HCT116 (cell line): ENCODE results near the gene NDUFS7.

Experiments used
- CBX3 ChIP-seq: IDR thresholded peaks from 2 replicates; pipeline ENCODE4 v1.6.1; 2012; ENCODE audit warnings: low read depth
- CEBPB ChIP-seq: IDR thresholded peaks from 2 replicates; pipeline ENCODE4 v1.6.1; 2012; ENCODE audit warnings: low read depth
- CTCF ChIP-seq, 3 experiments: fragments of 200-600 bp in 1 of 3; sonication (generic) in 1 of 3; IDR thresholded peaks in 2 of 3; conservative IDR thresholded peaks in 1 of 3; 2 replicates each; pipeline ENCODE4 v1.5.1; 2012 to 2017; ENCODE audit warnings: low read depth in 2 of 3, low read length in 2 of 3, antibody characterized with exemption in 1 of 3, borderline replicate concordance in 1 of 3, control low read depth in 1 of 3, mild to moderate bottlenecking in 1 of 3, mixed read lengths in 1 of 3, mixed run types in 1 of 3, moderate library complexity in 1 of 3; ENCODE audit not compliant: insufficient read depth in 1 of 3
- EZH2 ChIP-seq: fragments of 200-600 bp; sonication (generic); IDR thresholded peaks from 2 replicates; pipeline ENCODE4 v1.6.1; 2017; ENCODE audit warnings: antibody characterized with exemption, mixed run types
- EZH2phosphoT487 ChIP-seq: fragments of 200-600 bp; IDR thresholded peaks from 2 replicates; pipeline ENCODE4 v1.6.1; 2018; ENCODE audit warnings: antibody characterized with exemption, borderline replicate concordance
- FOSL1 ChIP-seq: IDR thresholded peaks from 2 replicates; pipeline ENCODE4 v1.6.1; 2012; ENCODE audit warnings: low read depth
- JUND ChIP-seq: IDR thresholded peaks from 2 replicates; pipeline ENCODE4 v1.6.1; 2012
- POLR2A ChIP-seq: IDR thresholded peaks from 2 replicates; pipeline ENCODE4 v1.7.0; 2011; ENCODE audit warnings: borderline replicate concordance; ENCODE audit not compliant: insufficient read depth, insufficient read length; ENCODE audit errors: extremely low read depth
- POLR2AphosphoS5 ChIP-seq: IDR thresholded peaks from 2 replicates; pipeline ENCODE4 v1.6.1; 2011; ENCODE audit warnings: mild to moderate bottlenecking, low read depth, low read length, moderate library complexity
- SP1 ChIP-seq: IDR thresholded peaks from 2 replicates; pipeline ENCODE4 v1.6.1; 2012; ENCODE audit warnings: low read depth
- TCF7L2 ChIP-seq: IDR thresholded peaks from 2 replicates; pipeline ENCODE4 v1.7.0; 2011; ENCODE audit warnings: borderline replicate concordance, inconsistent platforms; ENCODE audit not compliant: insufficient read depth, insufficient read length; ENCODE audit errors: extremely low read depth
- YY1 ChIP-seq: IDR thresholded peaks from 2 replicates; pipeline ENCODE4 v1.6.1; 2011; ENCODE audit warnings: low read length, low read depth, moderate library complexity, mild to moderate bottlenecking; ENCODE audit not compliant: insufficient replicate concordance; ENCODE audit errors: extremely low read depth
- ZNF274 ChIP-seq: fragments of 200-500 bp; sonication (Bioruptor generic); IDR thresholded peaks from 2 replicates; pipeline ENCODE4 v1.6.1; 2014; ENCODE audit warnings: mild to moderate bottlenecking, low read depth, low read length, inconsistent platforms

GRCh38 chr19:1425902-1426301 is 42.2 kb downstream of the NDUFS7 start:
- TF ChIP-seq EZH2phosphoT487 = no peak
- TF ChIP-seq CTCF (IDR thresholded peaks at IDR 0.05 in 2 of 3, conservative IDR thresholded peaks at IDR 0.05 in 1 of 3; ENCODE audit: borderline replicate concordance in 1 of 3, insufficient read depth in 1 of 3, low read depth in 2 of 3, low read length in 2 of 3) = no peak
- TF ChIP-seq TCF7L2 = no peak
- no peak for TF ChIP-seq POLR2AphosphoS5
- TF ChIP-seq EZH2 = no peak
- TF ChIP-seq SP1 = no peak
- TF ChIP-seq ZNF274 = no peak
- TF ChIP-seq POLR2A = no peak
- no peak for TF ChIP-seq JUND
- TF ChIP-seq FOSL1 = no peak
- no peak for TF ChIP-seq CEBPB
- TF ChIP-seq YY1 = no peak
- no peak for TF ChIP-seq CBX3
